Suprapubic skin (tissue), 4 donors: ENCODE results near the gene SHMT2. TPM values are rescaled to one million over a fixed set of nuclear protein-coding genes. Genes with fewer than 3 reads are reported as not detected.

Experiments used
- DNase-seq, 2 donors: peaks; one replicate each; pipeline ENCODE4 v3.0.0-alpha.2; 2019; ENCODE audit warnings: low spot score in 2 of 2
- H3K27ac ChIP-seq: fragments of 200-600 bp; sonication (generic); one replicate; pipeline ENCODE4 v1.5.1; 2019
- H3K27me3 ChIP-seq: fragments of 200-600 bp; sonication (generic); one replicate; pipeline ENCODE4 v1.5.1; 2019
- H3K36me3 ChIP-seq: fragments of 200-600 bp; sonication (generic); one replicate; pipeline ENCODE4 v1.5.1; 2019
- H3K4me1 ChIP-seq: fragments of 200-600 bp; sonication (generic); one replicate; pipeline ENCODE4 v1.5.1; 2019
- H3K4me3 ChIP-seq: fragments of 200-600 bp; sonication (generic); one replicate; pipeline ENCODE4 v1.5.1; 2019; ENCODE audit warnings: mild to moderate bottlenecking
- H3K9me3 ChIP-seq: fragments of 200-600 bp; sonication (generic); one replicate; pipeline ENCODE4 v1.5.1; 2019
- CTCF ChIP-seq, 2 donors: fragments of 200-600 bp in 1 of 2; fragments of 450-650 bp in 1 of 2; sonication (generic) in 1 of 2; IDR thresholded peaks; one replicate each; pipeline ENCODE4 v1.5.1; 2016 to 2019; ENCODE audit warnings: antibody characterized with exemption in 2 of 2, mild to moderate bottlenecking in 1 of 2, moderate library complexity in 1 of 2
- EP300 ChIP-seq: sonication (generic); formaldehyde crosslinking; IDR thresholded peaks from one replicate; pipeline ENCODE4 v1.6.1; 2017; ENCODE audit warnings: antibody characterized with exemption
- POLR2A ChIP-seq, 2 donors: fragments of 450-650 bp; IDR thresholded peaks; one replicate each; pipeline ENCODE4 v1.6.1; 2017; ENCODE audit warnings: antibody characterized with exemption in 2 of 2, mild to moderate bottlenecking in 2 of 2, moderate library complexity in 2 of 2
- POLR2AphosphoS5 ChIP-seq, 3 donors: sonication (generic); formaldehyde crosslinking; IDR thresholded peaks; one replicate each; pipeline ENCODE4 v1.6.1; 2017; ENCODE audit warnings: antibody characterized with exemption in 3 of 3
- WGBS: methylation state at CpG from one replicate; pipeline ENCODE4 v1.1.5; 2018; 5-methylcytosine and 5-hydroxymethylcytosine counted together
- total RNA-seq, 4 donors: library from RNA; depleted of rRNA; stranded (reverse); fragments of >200 nt; gene quantifications; one replicate each; pipeline ENCODE4 v1.1.0, GENCODE V29; 2016

The SHMT2 gene
- total RNA-seq, 4 donors from 2014 or later: 53.5 to 87.2 (median 70.3) TPM

- 87% methylated on average over 5 of the region's 18 CpGs for WGBS
- H3K4me3 ChIP-seq: no peak overlapping the region
- no peaks in the 10 kb centered on the region for H3K9me3 ChIP-seq
- DNase-seq: no peak
- no peak overlapping the region for H3K27ac ChIP-seq
- H3K36me3 ChIP-seq: peaks cover 100% of the 10 kb centered on the region
- H3K27me3 ChIP-seq: no peaks in the 10 kb centered on the region
- H3K4me1 ChIP-seq: no peaks in the 10 kb centered on the region
- TF ChIP-seq POLR2AphosphoS5 (IDR thresholded peaks at IDR 0.05): no peak
- TF ChIP-seq CTCF (IDR thresholded peaks at IDR 0.05): no peak
- TF ChIP-seq EP300: no peak
- no peak for TF ChIP-seq POLR2A (IDR thresholded peaks at IDR 0.05)
These were observed 35.3 kb upstream of the SHMT2 start for GRCh38 chr12:57194253-57194652.

- H3K36me3 ChIP-seq: peaks cover 100% of the 10 kb centered on the region
- TF ChIP-seq POLR2A (IDR thresholded peaks at IDR 0.05) (no peak), EP300 (no peak), CTCF (IDR thresholded peaks at IDR 0.05) (no peak), POLR2AphosphoS5 (IDR thresholded peaks at IDR 0.05) (no peak)
- H3K4me3 ChIP-seq: no peak overlapping the region
- H3K9me3 ChIP-seq: no peaks in the 10 kb centered on the region
- 93% methylated on average over 18 of the region's 19 CpGs for WGBS
- H3K27ac ChIP-seq: no peak overlapping the region
- H3K27me3 ChIP-seq: no peaks in the 10 kb centered on the region
- H3K4me1 ChIP-seq: no peaks in the 10 kb centered on the region
- no peak for DNase-seq
These were observed 34.3 kb upstream of the SHMT2 start for GRCh38 chr12:57195186-57195585.

- H3K4me1 ChIP-seq: no peaks in the 10 kb centered on the region
- no peaks in the 10 kb centered on the region for H3K9me3 ChIP-seq
- DNase-seq: no peak
- H3K4me3 ChIP-seq: no peak overlapping the region
- H3K27ac ChIP-seq: no peak overlapping the region
- no peak for TF ChIP-seq POLR2A (IDR thresholded peaks at IDR 0.05)
- TF ChIP-seq EP300: no peak
- no peak for TF ChIP-seq POLR2AphosphoS5 (IDR thresholded peaks at IDR 0.05)
- no peak for TF ChIP-seq CTCF (IDR thresholded peaks at IDR 0.05)
- no peaks in the 10 kb centered on the region for H3K27me3 ChIP-seq
- 79% methylated on average over 14 of the region's 34 CpGs for WGBS
- H3K36me3 ChIP-seq: peaks cover 100% of the 10 kb centered on the region
These were observed 33.7 kb upstream of the SHMT2 start for GRCh38 chr12:57195611-57196371.

GRCh38 chr12:57196439-57196838 is 33.1 kb upstream of the SHMT2 start:
- DNase-seq: no peak
- Histone ChIP-seq H3K4me3 (no peak overlapping the region), H3K27ac (no peak overlapping the region), H3K4me1 (no peaks in the 10 kb centered on the region), H3K27me3 (no peaks in the 10 kb centered on the region), H3K36me3 (peaks cover 100% of the 10 kb centered on the region), H3K9me3 (no peaks in the 10 kb centered on the region)
- no peak for TF ChIP-seq CTCF (IDR thresholded peaks at IDR 0.05)
- TF ChIP-seq EP300: no peak
- no peak for TF ChIP-seq POLR2A (IDR thresholded peaks at IDR 0.05)
- TF ChIP-seq POLR2AphosphoS5 (IDR thresholded peaks at IDR 0.05): no peak
- 70% methylated on average over 4 of the region's 4 CpGs for WGBS

GRCh38 chr12:57196956-57197355 is 32.6 kb upstream of the SHMT2 start:
- TF ChIP-seq POLR2AphosphoS5 (IDR thresholded peaks at IDR 0.05): no peak
- TF ChIP-seq CTCF (IDR thresholded peaks at IDR 0.05): no peak
- TF ChIP-seq POLR2A (IDR thresholded peaks at IDR 0.05): no peak
- no peak for TF ChIP-seq EP300
- H3K27me3 ChIP-seq: no peaks in the 10 kb centered on the region
- no peak for DNase-seq
- peaks cover 100% of the 10 kb centered on the region for H3K36me3 ChIP-seq
- WGBS: 90% methylated on average over 20 of the region's 22 CpGs
- H3K4me3 ChIP-seq: no peak overlapping the region
- no peaks in the 10 kb centered on the region for H3K4me1 ChIP-seq
- no peaks in the 10 kb centered on the region for H3K9me3 ChIP-seq
- no peak overlapping the region for H3K27ac ChIP-seq
